GM12801 (cell line): ENCODE results near the gene SPINT1.

ENCODE experiments used
- TF ChIP-seq, protein P1 (sequence below): IDR thresholded peaks from one replicate; pipeline ENCODE4 v1.5.1; 2011; ENCODE audit warnings: control low read depth; ENCODE audit not compliant: insufficient read length; ENCODE audit errors: extremely low read depth

SPINT1 gene

DNA sequence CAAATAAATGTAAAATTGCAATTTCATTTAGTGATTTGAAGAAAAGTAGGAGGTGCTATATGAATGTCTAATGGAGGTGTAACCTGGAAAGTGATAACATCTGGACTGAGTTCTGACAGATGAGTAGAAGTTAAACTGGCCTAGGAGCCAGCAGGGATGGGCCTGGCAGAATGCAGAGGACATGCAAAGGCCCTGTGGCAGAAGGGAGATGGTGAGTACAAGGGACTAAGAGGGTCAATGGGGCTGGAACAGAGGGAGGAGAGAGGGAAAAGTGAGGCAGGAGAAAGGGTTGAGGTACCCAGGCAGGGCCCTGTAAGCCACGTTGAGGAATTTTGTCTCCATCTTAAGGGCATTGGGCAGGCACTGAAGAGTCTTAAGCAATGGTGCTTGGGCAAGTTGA is 12.0 kb upstream of the SPINT1 start:
- TF ChIP-seq, protein P1, sequence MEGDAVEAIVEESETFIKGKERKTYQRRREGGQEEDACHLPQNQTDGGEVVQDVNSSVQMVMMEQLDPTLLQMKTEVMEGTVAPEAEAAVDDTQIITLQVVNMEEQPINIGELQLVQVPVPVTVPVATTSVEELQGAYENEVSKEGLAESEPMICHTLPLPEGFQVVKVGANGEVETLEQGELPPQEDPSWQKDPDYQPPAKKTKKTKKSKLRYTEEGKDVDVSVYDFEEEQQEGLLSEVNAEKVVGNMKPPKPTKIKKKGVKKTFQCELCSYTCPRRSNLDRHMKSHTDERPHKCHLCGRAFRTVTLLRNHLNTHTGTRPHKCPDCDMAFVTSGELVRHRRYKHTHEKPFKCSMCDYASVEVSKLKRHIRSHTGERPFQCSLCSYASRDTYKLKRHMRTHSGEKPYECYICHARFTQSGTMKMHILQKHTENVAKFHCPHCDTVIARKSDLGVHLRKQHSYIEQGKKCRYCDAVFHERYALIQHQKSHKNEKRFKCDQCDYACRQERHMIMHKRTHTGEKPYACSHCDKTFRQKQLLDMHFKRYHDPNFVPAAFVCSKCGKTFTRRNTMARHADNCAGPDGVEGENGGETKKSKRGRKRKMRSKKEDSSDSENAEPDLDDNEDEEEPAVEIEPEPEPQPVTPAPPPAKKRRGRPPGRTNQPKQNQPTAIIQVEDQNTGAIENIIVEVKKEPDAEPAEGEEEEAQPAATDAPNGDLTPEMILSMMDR: no peak

DNA sequence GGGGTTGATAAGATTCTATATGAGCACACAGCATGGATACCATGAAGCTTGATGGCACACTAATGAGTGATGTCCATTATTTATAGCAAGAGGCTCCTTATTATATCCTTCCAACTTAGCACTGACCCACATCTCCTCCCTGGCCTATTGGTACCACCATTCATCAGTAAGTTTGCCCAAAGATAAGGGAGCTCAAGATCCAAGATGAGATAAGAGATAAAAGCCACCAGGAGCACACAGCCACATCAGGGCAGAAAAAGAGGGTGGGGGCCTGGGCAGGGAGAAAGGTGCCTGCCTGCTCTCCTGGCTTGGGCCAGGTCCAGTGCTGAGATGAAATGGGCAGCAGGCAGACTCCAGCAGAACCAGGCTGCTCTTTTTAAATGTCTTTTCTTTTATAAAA is 10.9 kb upstream of the SPINT1 start:
- TF ChIP-seq, protein P1: no peak

DNA sequence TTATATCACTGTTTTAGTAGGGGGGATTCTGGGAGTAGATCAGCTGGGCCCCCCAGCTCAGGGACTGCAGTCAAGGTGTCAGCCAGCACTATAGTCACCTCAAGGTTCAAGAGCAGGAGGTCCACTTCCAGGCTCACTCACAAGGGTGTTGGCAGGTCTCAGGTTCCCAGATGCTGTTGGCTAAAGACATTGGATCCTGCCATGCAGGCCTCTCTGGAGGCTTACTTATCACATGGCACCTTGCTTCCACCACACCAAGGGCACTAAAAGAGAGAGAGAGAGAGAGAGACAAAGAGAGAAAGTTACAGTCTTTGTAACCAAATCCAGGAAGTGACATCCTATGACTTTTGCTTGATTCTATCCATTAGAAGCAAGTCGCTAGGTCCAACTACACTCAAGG is 7.8 kb upstream of the SPINT1 start:
- TF ChIP-seq, protein P1: no peak

DNA sequence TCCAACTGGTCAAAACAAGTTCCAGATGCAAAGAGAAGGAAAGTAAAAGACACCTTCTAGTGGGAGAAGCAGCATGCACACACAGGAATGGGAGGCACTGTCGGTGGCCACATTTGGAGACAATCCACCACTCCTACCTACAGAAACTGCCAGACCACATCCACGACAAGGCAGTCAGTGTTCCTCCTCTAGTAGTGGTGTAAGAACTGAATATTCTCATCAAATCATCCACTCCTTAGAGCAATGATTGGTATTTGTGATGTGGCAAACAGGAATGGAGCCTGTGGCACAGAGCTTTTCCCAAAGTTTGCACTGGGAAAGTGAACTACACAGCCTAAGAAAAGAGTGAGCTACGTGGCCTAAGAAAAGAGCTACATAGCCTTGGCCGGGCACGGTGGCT is 5.1 kb upstream of the SPINT1 start:
- TF ChIP-seq, protein P1: no peak

DNA sequence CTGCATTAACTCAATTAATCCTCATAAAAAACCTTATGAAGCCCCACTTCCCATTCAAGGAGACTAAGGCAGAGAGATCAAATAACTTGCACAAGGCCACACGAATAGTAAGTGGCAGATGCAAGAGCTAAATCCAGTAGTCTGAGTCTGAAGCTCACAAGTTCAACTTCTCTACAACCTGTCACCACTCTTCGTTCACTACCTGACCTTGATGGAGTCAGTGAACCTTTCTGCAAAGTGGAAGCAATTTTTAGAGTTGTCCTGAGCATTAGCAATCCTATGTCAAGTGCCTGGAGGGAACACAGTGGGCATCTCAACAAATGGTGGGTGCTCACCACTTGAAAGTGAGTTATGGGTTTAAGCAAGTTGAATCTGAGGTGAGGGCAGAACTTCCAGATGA is 2.1 kb upstream of the SPINT1 start:
- TF ChIP-seq, protein P1: no peak

DNA sequence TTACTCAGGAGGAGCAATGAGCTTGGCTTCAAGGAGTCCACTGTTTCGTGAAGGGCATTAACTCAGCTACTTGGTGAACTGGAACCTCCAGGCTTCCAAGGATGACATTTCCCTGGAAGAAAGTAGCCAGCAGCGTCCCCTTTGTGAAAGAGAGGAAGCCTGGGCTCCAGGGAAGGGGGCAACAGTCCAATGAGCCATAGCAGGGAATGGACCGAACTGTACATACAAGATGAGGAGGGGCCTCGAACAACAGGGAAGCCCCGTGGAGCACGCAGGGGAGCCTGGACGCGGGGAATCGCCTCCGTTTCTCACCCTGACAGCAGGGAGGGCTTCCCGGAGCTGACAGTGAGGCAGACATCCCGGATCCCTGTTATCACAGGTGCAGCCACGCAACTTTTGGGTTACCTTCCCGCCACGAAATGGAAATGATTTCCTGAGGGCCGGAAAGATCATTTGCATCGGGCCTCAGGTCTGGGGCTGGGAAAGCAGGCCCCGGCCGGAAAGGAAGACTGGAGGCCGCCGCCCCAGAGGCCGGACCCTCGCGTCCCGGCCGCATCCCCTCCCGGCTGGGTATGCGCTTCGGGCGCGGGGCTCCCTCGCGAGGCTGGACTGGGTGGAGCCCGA is 475 bp upstream of the SPINT1 start:
- TF ChIP-seq, protein P1: no peak

DNA sequence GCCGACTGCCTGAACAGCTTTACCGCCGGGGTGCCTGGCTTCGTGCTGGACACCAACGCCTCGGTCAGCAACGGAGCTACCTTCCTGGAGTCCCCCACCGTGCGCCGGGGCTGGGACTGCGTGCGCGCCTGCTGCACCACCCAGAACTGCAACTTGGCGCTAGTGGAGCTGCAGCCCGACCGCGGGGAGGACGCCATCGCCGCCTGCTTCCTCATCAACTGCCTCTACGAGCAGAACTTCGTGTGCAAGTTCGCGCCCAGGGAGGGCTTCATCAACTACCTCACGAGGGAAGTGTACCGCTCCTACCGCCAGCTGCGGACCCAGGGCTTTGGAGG is 815 bp downstream of the SPINT1 start:
- TF ChIP-seq, protein P1: no peak
